GM19324 (cell line): Measurements from ENCODE around the gene ROPN1B.

Experiments used
- ATAC-seq: cut with Tn5 transposase; IDR thresholded peaks from one replicate; pipeline ENCODE4 v1.9.1; 2021; ENCODE audit warnings: mild to moderate bottlenecking, moderate library complexity; ENCODE audit not compliant: unreplicated experiment, low FRiP score

Gene ROPN1B

DNA sequence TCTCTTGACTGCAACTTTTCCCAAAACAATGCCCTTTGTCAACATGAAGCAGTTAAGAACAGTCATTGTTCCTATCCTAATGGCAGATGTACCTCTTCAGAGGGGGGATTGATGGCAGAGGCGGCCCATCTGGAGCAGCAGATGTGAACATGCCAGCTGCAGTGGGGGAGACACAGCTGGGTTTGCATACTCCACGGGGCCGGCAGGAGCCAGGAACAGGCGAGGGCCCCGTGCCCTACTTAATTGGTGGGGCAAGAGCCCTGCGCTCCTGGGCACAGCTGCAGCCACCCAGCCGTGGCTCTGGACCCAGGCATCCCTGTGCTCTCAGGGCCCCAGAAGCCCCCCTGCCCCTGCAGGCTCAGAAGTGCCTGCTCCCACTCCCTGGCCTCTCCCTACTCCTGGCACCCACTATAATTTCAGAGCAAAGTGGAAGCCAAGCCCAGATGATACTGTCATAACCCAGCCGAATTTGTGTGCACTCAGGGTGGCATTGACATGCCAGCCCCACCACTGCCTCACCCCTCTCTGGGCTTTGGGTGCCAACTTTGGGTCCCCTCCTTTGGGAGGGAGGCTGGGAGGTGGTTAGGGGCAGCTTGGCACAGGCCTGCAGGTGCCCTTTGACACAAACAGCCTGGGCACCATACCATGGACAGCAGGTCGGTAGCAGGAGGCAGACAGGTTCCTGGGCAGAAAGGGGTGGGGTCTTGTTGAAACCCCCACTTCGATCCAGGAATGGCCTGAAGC, 34.6 kb downstream of the ROPN1B start:
- ATAC-seq: no peak

DNA sequence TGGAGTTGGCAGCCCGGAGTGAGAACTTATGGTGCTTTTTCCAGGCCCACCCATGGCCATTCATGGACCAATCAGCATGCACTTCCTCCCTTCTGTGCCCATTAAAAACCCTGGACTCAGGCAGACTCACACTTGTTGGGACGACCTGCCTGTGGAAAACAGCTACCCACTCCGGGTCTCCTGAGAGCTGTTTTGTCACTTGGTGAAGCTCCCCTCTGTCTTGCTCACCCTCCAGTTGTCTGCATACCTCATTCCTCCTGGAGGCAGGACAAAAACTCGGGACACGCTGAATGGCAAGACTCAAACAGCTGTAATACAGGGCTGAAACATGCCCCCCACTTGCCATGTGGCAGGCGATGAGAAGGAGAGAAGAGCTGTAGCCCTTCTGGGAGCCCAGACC, 35.2 kb downstream of the ROPN1B start:
- no peak for ATAC-seq

GRCh38 chr3:126004692-126005091, 35.7 kb downstream of the ROPN1B start:
- no peak for ATAC-seq

GRCh38 chr3:126005951-126006350, 37.0 kb downstream of the ROPN1B start:
- ATAC-seq: no peak

- no peak for ATAC-seq
These were observed 39.2 kb downstream of the ROPN1B start for GRCh38 chr3:126008219-126008618.

DNA sequence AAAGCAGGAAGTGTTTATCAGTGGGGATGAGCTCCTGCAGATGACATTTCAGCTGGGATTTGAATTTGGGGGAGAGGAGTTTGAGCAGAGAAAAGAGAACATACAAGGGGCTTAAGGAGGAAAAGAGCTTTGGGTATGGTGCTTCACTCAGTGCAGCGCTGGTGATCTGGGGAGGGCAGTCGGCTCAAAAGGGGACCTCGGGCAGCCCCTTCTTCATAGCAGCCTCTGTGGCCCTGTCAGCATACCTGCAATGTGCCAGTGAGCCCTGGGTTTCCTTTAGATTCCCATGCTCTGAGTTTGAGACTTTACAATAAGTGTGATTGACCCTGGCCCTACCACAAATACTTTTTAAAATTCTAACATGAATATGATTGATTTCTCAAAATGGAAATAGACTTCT, 40.2 kb downstream of the ROPN1B start:
- ATAC-seq: no peak

DNA sequence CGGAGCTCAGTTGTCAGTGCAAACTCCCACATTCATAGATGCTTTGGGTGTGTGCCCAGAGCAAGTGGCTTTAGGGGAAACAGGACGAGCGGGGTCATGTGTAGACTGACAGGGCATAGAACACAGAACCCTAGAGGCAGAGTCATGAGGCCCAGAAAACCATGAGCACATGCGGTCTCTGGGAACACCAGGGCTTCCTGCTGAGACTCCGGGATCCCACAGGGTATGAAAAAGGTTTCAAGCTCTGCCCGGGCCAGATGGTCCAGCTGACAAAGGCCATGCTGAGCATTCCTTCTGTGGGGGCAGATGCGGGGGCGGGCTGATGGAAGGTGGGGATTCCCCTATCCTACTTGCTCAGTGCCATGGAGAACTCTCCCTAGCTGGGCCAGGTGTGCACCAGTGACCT, 44.8 kb downstream of the ROPN1B start:
- no peak for ATAC-seq

- no peak for ATAC-seq
These were observed 45.3 kb downstream of the ROPN1B start for GRCh38 chr3:126014252-126014651.

GRCh38 chr3:126015075-126015474, 46.1 kb downstream of the ROPN1B start:
- ATAC-seq: no peak

DNA sequence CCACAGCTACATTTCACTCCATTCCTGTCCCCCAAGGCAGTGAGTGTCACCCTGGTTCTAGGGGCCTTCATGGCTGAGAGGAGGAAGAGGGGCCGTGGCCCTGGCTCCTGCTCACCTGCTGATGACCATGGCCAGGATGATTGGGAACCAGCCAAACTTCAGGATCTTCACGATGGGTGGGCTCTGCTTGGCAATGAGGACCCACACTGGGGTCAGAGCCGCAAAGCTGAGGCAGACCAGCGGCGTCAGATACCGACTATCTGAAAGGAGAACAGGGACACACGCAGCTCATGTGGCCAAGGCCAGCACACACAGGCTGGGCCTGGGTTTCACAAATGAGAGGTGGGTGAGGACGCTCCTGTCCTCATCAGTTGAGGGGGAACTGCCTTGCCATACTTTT, 47.6 kb downstream of the ROPN1B start:
- no peak for ATAC-seq

- no peak for ATAC-seq
These were observed 48.4 kb downstream of the ROPN1B start for GRCh38 chr3:126017362-126017761.

- ATAC-seq: no peak
These were observed 49.6 kb downstream of the ROPN1B start for GRCh38 chr3:126018545-126018944.

- no peak for ATAC-seq
These were observed 50.0 kb downstream of the ROPN1B start for GRCh38 chr3:126018995-126019394.

GRCh38 chr3:126019683-126020082, 50.7 kb downstream of the ROPN1B start:
- ATAC-seq: no peak

DNA sequence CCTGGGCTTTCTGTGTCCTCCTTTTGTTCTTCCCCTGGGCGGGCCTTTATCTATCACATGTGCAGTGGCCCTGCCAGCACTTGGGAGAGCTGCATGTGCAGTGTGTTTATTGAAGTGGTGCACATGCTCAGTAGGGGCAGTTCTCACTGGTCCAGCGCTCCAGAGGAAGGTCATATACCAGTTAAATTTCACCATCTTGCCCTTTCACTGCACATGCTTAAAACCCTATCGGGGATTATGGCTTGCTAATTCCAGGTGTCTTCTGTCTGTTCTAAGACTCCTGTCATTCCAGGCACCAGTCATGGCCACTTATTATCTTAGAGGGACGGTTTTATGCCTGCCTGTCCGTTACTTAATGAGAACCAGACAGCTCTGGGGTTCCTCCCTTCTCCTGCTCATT, 52.2 kb downstream of the ROPN1B start:
- no peak for ATAC-seq

DNA sequence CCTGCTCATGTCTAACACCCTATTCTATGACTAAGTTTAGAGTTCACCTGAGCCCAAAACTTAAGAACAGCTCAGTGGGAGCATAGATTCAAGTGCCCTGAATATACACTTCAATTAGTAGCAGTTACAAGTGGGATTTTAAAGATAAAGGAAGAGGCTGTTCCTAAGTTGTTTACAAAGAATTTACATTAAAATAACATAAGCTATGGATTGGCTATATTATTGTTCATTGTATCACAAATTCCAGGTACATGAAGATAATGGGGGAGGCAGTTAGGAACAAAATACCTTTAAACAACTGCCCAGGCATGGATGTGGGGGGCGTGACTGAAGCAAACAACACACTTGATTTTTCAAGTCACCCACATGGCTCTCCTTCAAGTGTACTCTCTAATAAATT, 52.7 kb downstream of the ROPN1B start:
- no peak for ATAC-seq

- ATAC-seq: no peak
These were observed 53.9 kb downstream of the ROPN1B start for GRCh38 chr3:126022741-126023359.

- ATAC-seq: no peak
These were observed 54.4 kb downstream of the ROPN1B start for GRCh38 chr3:126023390-126023789.

DNA sequence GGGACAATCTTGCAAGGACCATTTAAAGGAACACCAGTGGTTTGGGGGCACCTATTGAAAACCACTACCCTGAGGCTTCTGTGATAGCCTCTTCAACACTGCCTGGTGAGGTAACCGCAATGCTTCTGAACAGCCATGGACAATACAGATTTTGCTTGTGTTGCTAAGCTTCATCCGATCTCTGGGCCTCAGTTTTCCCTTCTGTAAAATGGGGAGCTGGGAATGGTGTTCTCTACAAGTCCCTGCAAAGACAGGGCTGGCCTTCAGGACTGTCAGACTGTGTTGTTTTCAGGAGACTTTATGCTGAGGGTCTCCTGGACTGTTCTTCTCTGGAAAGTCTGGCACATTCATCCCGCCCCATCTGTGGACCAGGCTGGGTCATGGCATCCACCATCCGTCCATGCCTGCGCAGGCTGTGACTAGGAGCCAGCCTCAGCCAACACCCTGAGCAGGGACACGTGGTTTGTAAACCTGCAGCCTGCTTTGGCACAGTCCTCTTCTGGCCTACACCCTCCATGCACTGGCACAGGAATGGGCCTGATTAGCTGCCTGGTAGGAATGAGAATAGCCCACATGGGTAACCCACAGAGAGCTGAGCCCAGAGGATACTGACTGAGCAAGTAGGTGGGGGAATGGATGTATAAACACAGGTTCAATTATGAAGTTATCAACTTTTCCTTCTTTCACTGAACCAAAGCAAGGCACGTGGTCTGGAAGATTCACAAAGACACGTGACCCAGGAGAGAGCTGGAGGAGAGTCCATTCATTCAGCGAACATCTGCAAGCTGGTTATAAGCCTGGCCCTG, 55.3 kb downstream of the ROPN1B start:
- no peak for ATAC-seq

GRCh38 chr3:126025116-126025729, 56.2 kb downstream of the ROPN1B start:
- no peak for ATAC-seq

DNA sequence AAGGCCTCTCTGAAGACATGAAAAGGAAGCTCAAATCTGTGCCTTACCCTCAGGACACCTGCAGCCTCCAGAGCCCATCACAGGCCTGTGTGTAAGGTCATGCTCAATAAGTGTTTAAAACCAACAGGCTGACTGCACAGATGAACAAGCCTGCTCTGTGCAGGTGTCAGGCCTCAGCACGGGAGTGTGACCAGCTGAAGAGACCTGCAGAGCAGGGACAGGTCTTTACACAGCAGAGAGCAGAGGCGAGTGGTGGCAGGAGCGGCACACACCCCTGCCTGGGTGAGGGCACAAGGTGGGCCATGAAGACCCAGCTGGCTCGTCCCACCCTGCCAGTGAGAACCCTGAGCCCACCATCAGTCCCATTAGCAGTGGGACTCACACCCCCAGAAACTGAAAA, 56.9 kb downstream of the ROPN1B start:
- ATAC-seq: no peak
